K562 (cell line): ENCODE measurements around the gene CACNA1E. TPM values are rescaled to one million over a fixed set of nuclear protein-coding genes. Genes with fewer than 3 reads are reported as not detected.

Experiments
- ATAC-seq: fragments of 200-7000 bp; cut with Tn5 transposase; 3 replicates; pipeline ENCODE4 v1.9.1; 2020; ENCODE audit warnings: moderate library complexity
- BruUV-seq: library from RNA; stranded (reverse); fragments of 400-500 nt; replicated peaks from 2 replicates; lab custom pipeline; 2021; lab: Mats Ljungman, UMichigan
- CTCF ChIA-PET: fragments of 300-600 bp; formaldehyde crosslinking; extraction: SDS; loops from one replicate; lab custom pipeline; 2021; ENCODE audit warnings: low intra/inter-chr PET ratio; lab: Yijun Ruan, JAX
- POLR2A ChIA-PET: fragments of 300-600, 350-650 bp; sonication (Branson Sonifier 250); formaldehyde crosslinking; extraction: SDS; loops from one replicate; lab custom pipeline; 2021; ENCODE audit warnings: antibody characterized with exemption, inconsistent platforms; lab: Yijun Ruan, JAX
- DNase-seq, 4 experiments: peaks; one replicate each; pipeline versions ENCODE4 v3.0.0 to v3.0.0-alpha.2; 2011 to 2018; ENCODE audit warnings: low spot score in 3 of 4, mixed read lengths in 3 of 4; ENCODE audit errors: extremely low read depth in 1 of 4
- FAIRE-seq: peaks from 2 replicates; lab custom pipeline; 2011; peaks lifted over from hg19 to GRCh38; lab: Jason Lieb, UNC
- H2AFZ ChIP-seq: 2 replicates; pipeline ENCODE4 v1.6.0; 2011; ENCODE audit warnings: low read depth, low read length, control low read depth, inconsistent platforms
- H3K27ac ChIP-seq: fragments of 200-600 bp; 3 replicates; pipeline ENCODE4 v1.8.0; 2011; ENCODE audit warnings: low read depth, mild to moderate bottlenecking, control low read depth, inconsistent platforms, low read length, moderate library complexity, mixed read lengths; ENCODE audit errors: extremely low read depth
- H3K27me3 ChIP-seq, 2 experiments: fragments of 300-600 bp in 1 of 2; 2 replicates in 1 of 2; 3 replicates in 1 of 2; pipeline versions ENCODE4 v1.6.0 to v1.8.0; 2011; ENCODE audit warnings: inconsistent platforms in 2 of 2, low read length in 2 of 2, mild to moderate bottlenecking in 1 of 2, mixed read lengths in 1 of 2, moderate library complexity in 1 of 2; ENCODE audit not compliant: control insufficient read depth in 2 of 2, insufficient read depth in 2 of 2
- H3K36me3 ChIP-seq: fragments of 300-600 bp; 3 replicates; pipeline ENCODE4 v1.8.0; 2011; ENCODE audit warnings: mild to moderate bottlenecking, low read length, inconsistent platforms; ENCODE audit not compliant: control insufficient read depth, insufficient read depth
- H3K4me1 ChIP-seq, 2 experiments: fragments of 200-600 bp in 1 of 2; replicated peaks in 1 of 2; 2 replicates in 1 of 2; 3 replicates in 1 of 2; pipeline versions ENCODE4 v1.5.1 to v1.8.0; 2011; ENCODE audit warnings: inconsistent platforms in 2 of 2, low read length in 2 of 2, mild to moderate bottlenecking in 1 of 2, mixed read lengths in 1 of 2, moderate library complexity in 1 of 2; ENCODE audit not compliant: control insufficient read depth in 2 of 2, insufficient read depth in 2 of 2
- H3K4me2 ChIP-seq: 2 replicates; pipeline ENCODE4 v1.6.1; 2011; ENCODE audit warnings: low read length, control low read depth, inconsistent platforms, mixed read lengths; ENCODE audit not compliant: insufficient read depth
- H3K4me3 ChIP-seq: fragments of 200-600 bp; sonication (generic), shearing (Covaris generic); 2 replicates; pipeline ENCODE4 v1.5.1; 2016; ENCODE audit warnings: control low read depth, inconsistent platforms
- H3K79me2 ChIP-seq: fragments of 200-600 bp; 3 replicates; pipeline ENCODE4 v1.8.0; 2011; ENCODE audit warnings: low read length, inconsistent platforms; ENCODE audit not compliant: control insufficient read depth, insufficient read depth
- H3K9ac ChIP-seq, 2 experiments: 2 replicates each; pipeline versions ENCODE4 v1.6.0 to v1.6.1; 2011; ENCODE audit warnings: low read depth in 2 of 2, low read length in 2 of 2, control low read depth in 1 of 2, inconsistent platforms in 1 of 2, mild to moderate bottlenecking in 1 of 2, mixed read lengths in 1 of 2; ENCODE audit not compliant: insufficient read depth in 1 of 2
- H3K9me1 ChIP-seq: one replicate; pipeline ENCODE4 v1.6.0; 2011; ENCODE audit warnings: inconsistent platforms, mild to moderate bottlenecking, low read length, moderate library complexity; ENCODE audit not compliant: control insufficient read depth, insufficient read depth
- H3K9me3 ChIP-seq: replicated peaks from 2 replicates; pipeline ENCODE4 v1.5.1; 2011; ENCODE audit warnings: low read depth, low read length, inconsistent platforms; ENCODE audit not compliant: control insufficient read depth, insufficient read depth
- H4K20me1 ChIP-seq: replicated peaks from 2 replicates; pipeline ENCODE4 v1.6.1; 2011; ENCODE audit warnings: low read length, inconsistent platforms, mixed read lengths; ENCODE audit not compliant: control insufficient read depth, insufficient read depth
- ASH1L ChIP-seq: fragments of 450-650 bp; IDR thresholded peaks from 2 replicates; pipeline ENCODE4 v1.6.1; 2018; ENCODE audit warnings: borderline replicate concordance, mild to moderate bottlenecking, low read depth; ENCODE audit not compliant: partially characterized antibody
- CAMTA2 ChIP-seq: fragments of 250-450 bp; sonication (Bioruptor Pico); conservative IDR thresholded peaks from 2 replicates; pipeline ENCODE4 v1.5.1; 2022
- CBFA2T2 ChIP-seq: fragments of 450-650 bp; conservative IDR thresholded peaks from 2 replicates; pipeline ENCODE4 v1.6.1; 2017; ENCODE audit warnings: mild to moderate bottlenecking
- CBFA2T3 ChIP-seq: fragments of 450-650 bp; IDR thresholded peaks from 2 replicates; pipeline ENCODE4 v1.6.1; 2017
- COPS2 ChIP-seq: fragments of 450-650 bp; conservative IDR thresholded peaks from 2 replicates; pipeline ENCODE4 v1.6.1; 2016; ENCODE audit warnings: mild to moderate bottlenecking, moderate library complexity
- FOXJ2 ChIP-seq: fragments of 200-800 bp; sonication (Bioruptor generic); IDR thresholded peaks from 2 replicates; pipeline ENCODE4 v1.6.1; 2016; ENCODE audit warnings: missing genetic modification characterization, missing compliant biosample characterization
- GTF2F1 ChIP-seq: IDR thresholded peaks from 2 replicates; pipeline ENCODE4 v1.6.1; 2011; ENCODE audit warnings: low read depth, low read length, improper control_type of control experiment
- MITF ChIP-seq: IDR thresholded peaks from 2 replicates; pipeline ENCODE4 v1.6.1; 2014; ENCODE audit warnings: antibody characterized with exemption
- POLR2G ChIP-seq: fragments of 200-400 bp; formaldehyde crosslinking; IDR thresholded peaks from 2 replicates; pipeline ENCODE4 v1.6.1; 2017; ENCODE audit warnings: low read depth, mild to moderate bottlenecking, antibody characterized with exemption, low read length, moderate library complexity
- RBM15 ChIP-seq: fragments of 200-400 bp; formaldehyde crosslinking; IDR thresholded peaks from 2 replicates; pipeline ENCODE4 v1.6.1; 2018; ENCODE audit warnings: mild to moderate bottlenecking, low read length, moderate library complexity; ENCODE audit not compliant: insufficient read depth
- TAF15 ChIP-seq: fragments of 200-400 bp; formaldehyde crosslinking; IDR thresholded peaks from 2 replicates; pipeline ENCODE4 v1.6.1; 2017; ENCODE audit warnings: mild to moderate bottlenecking, low read depth, low read length, moderate library complexity
- TBL1XR1 ChIP-seq, 2 experiments: IDR thresholded peaks; 2 replicates each; pipeline ENCODE4 v1.6.1; 2012; ENCODE audit warnings: improper control_type of control experiment in 2 of 2, low read length in 2 of 2, mild to moderate bottlenecking in 1 of 2
- TRIM28 ChIP-seq: fragments of 450-650 bp; IDR thresholded peaks from 2 replicates; pipeline ENCODE4 v1.6.1; 2017
- ZFP36 ChIP-seq: fragments of 150-350 bp; IDR thresholded peaks from 2 replicates; pipeline ENCODE4 v1.6.1; 2018; ENCODE audit warnings: low read length, low read depth; ENCODE audit not compliant: partially characterized antibody
- ZFPM2 ChIP-seq: fragments of 250-450 bp; sonication (Bioruptor Pico); IDR thresholded peaks from 2 replicates; pipeline ENCODE4 v1.5.1; 2022; ENCODE audit warnings: mild to moderate bottlenecking
- ZNF324 ChIP-seq: fragments of 250-450 bp; sonication (Bioruptor Pico); IDR thresholded peaks from 2 replicates; pipeline ENCODE4 v1.4.0; 2020; ENCODE audit warnings: mild to moderate bottlenecking
- ZNF41 ChIP-seq: fragments of 250-450 bp; sonication (Bioruptor Pico); conservative IDR thresholded peaks from 2 replicates; pipeline ENCODE4 v1.4.0; 2020; ENCODE audit warnings: mild to moderate bottlenecking
- ZNF780A ChIP-seq: fragments of 250-450 bp; sonication (Bioruptor Pico); IDR thresholded peaks from 2 replicates; pipeline ENCODE4 v1.5.0; 2021; ENCODE audit warnings: mild to moderate bottlenecking
- WGBS: fragments of 100-300 bp; shearing (Covaris generic); methylation state at CpG from one replicate; pipeline ENCODE4 v1.1.6; 2016; ENCODE audit warnings: low coverage, mixed read lengths; ENCODE audit not compliant: insufficient coverage; ENCODE audit errors: missing lambda C conversion rate; 5-methylcytosine and 5-hydroxymethylcytosine counted together
- in situ Hi-C: fragments of 300-500 bp; cut with MboI; formaldehyde crosslinking; loops from 4 replicates; pipeline ENCODE4 v1.15.0; 2018; ENCODE audit warnings: inconsistent platforms, mixed read lengths
- intact Hi-C: fragments of 100-400 bp; cut with micrococcal nuclease; formaldehyde crosslinking; loops from 2 replicates; pipeline ENCODE4 v1.14.2; 2022
- polyA plus RNA-seq, 8 experiments: library from polyadenylated mRNA; depleted of rRNA in 4 of 8; stranded (reverse) in 5 of 8; unstranded in 3 of 8; fragments of >200 nt; fragmentation: Nextera tagmentation in 2 of 8; fragmentation: Illumina TruSeq in 1 of 8; extraction: Ambion mirVana in 2 of 8; extraction: Trizol in 1 of 8; gene quantifications; 2 replicates each; pipeline versions ENCODE4 v1.2.1 to v1.2.3, GENCODE V29; 2011 to 2014; ENCODE audit warnings: inconsistent platforms in 1 of 8, missing spikeins in 1 of 8
- total RNA-seq, 7 experiments: library from RNA; depleted of rRNA in 6 of 7; stranded (reverse); fragments of >200 nt in 6 of 7; fragmentation: Illumina TruSeq in 2 of 7; extraction: Trizol in 2 of 7; gene quantifications; 2 replicates each; pipeline versions ENCODE4 v1.2.1 to v1.2.3, GENCODE V29; 2011 to 2021; ENCODE audit warnings: low replicate concordance in 1 of 7
- TF ChIP-seq, protein P1 (sequence below): sonication (generic); formaldehyde crosslinking; IDR thresholded peaks from 2 replicates; pipeline ENCODE4 v1.5.0; 2020; ENCODE audit warnings: missing genetic modification reagents
- TF ChIP-seq, protein P2 (sequence below), 2 experiments: fragments of 450-650 bp; IDR thresholded peaks; 2 replicates each; pipeline ENCODE4 v1.6.1; 2016
- TF ChIP-seq, protein P3 (sequence below): sonication (generic); formaldehyde crosslinking; IDR thresholded peaks from 2 replicates; pipeline ENCODE4 v1.8.0; 2022; ENCODE audit warnings: mild to moderate bottlenecking, missing genetic modification reagents

The CACNA1E gene
- total and polyA plus RNA-seq, 9 of the 15 experiments (the other 6 are each of a cell fraction or from before 2014, with no cell fraction given), result under 0.01 to 0.04 TPM; not detected in 7

DNA sequence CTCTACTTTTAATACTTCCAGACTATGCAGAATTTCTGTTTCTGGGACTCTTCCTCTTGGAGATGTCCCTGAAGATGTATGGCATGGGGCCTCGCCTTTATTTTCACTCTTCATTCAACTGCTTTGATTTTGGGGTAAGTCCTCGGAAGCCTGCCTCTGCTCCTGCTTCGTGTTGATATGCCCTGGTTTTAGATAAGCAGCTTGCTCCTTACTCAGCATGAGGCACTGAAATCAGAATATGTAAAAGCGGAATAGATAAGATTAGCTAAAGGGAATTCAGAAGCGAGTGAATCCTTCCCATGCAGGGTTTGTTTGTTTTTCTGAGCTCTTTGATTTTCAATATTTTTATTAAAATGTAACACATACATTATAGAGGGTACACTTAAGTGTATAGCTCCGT is 234.7 kb downstream of the CACNA1E start:
- under 1% methylated on average over 6 of the region's 6 CpGs for WGBS
- no peaks in the 10 kb centered on the region for H3K79me2 ChIP-seq
- no peak overlapping the region for H3K4me3 ChIP-seq
- H3K36me3 ChIP-seq, result no peaks in the 10 kb centered on the region
- no peak overlapping the region for H3K27ac ChIP-seq
- POLR2A ChIA-PET, result no interaction called here
- H3K27me3 ChIP-seq, result peaks cover 0 to 4% of the 10 kb centered on the region in 2 experiments; a peak in 3 of 5 replicates
- no TSS peak for BruUV-seq
- DNase-seq (peak in 2 of 4 experiments; percentile 20 to 24), ATAC-seq (peak; percentile 46; the same call in 2 of the 3 replicates), FAIRE-seq (peak; percentile 35)
- H3K4me1 ChIP-seq, result no peaks in the 10 kb centered on the region
- H3K9me3 ChIP-seq, result no peaks in the 10 kb centered on the region
- peaks cover 2% of the 10 kb centered on the region; the same call in 1 of the 2 replicates for H4K20me1 ChIP-seq
- intact Hi-C loops (no loop called here), in situ Hi-C loops (no loop called here)
- H3K4me2 ChIP-seq, result no peak overlapping the region
- no peak overlapping the region for H3K9ac ChIP-seq
- no peak overlapping the region for H2AFZ ChIP-seq
- no peaks in the 10 kb centered on the region for H3K9me1 ChIP-seq
- CTCF ChIA-PET, result no interaction called here
- TF ChIP-seq ASH1L (no peak), MITF (no peak), TRIM28 (no peak), TBL1XR1 (IDR thresholded peaks at IDR 0.05; ENCODE audit: low read length in 2 of 2) (no peak), ZNF780A (CRISPR knock-in tag) (no peak), CBFA2T3 (peak; percentile 91), TAF15 (no peak), ZFP36 (no peak), RBM15 (no peak), POLR2G (no peak), FOXJ2 (no peak), ZFPM2 (no peak), ZNF324 (CRISPR knock-in tag) (no peak), COPS2 (no peak), CAMTA2 (CRISPR knock-in tag) (no peak), CBFA2T2 (peak; percentile 87), GTF2F1 (no peak), ZNF41 (CRISPR knock-in tag) (no peak)
- TF ChIP-seq, protein P1, sequence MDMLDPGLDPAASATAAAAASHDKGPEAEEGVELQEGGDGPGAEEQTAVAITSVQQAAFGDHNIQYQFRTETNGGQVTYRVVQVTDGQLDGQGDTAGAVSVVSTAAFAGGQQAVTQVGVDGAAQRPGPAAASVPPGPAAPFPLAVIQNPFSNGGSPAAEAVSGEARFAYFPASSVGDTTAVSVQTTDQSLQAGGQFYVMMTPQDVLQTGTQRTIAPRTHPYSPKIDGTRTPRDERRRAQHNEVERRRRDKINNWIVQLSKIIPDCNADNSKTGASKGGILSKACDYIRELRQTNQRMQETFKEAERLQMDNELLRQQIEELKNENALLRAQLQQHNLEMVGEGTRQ (CRISPR knock-in tag), result no peak
- TF ChIP-seq, protein P2, sequence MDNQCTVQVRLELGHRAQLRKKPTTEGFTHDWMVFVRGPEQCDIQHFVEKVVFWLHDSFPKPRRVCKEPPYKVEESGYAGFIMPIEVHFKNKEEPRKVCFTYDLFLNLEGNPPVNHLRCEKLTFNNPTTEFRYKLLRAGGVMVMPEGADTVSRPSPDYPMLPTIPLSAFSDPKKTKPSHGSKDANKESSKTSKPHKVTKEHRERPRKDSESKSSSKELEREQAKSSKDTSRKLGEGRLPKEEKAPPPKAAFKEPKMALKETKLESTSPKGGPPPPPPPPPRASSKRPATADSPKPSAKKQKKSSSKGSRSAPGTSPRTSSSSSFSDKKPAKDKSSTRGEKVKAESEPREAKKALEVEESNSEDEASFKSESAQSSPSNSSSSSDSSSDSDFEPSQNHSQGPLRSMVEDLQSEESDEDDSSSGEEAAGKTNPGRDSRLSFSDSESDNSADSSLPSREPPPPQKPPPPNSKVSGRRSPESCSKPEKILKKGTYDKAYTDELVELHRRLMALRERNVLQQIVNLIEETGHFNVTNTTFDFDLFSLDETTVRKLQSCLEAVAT (IDR thresholded peaks at IDR 0.05), result no peak
- TF ChIP-seq, protein P3, sequence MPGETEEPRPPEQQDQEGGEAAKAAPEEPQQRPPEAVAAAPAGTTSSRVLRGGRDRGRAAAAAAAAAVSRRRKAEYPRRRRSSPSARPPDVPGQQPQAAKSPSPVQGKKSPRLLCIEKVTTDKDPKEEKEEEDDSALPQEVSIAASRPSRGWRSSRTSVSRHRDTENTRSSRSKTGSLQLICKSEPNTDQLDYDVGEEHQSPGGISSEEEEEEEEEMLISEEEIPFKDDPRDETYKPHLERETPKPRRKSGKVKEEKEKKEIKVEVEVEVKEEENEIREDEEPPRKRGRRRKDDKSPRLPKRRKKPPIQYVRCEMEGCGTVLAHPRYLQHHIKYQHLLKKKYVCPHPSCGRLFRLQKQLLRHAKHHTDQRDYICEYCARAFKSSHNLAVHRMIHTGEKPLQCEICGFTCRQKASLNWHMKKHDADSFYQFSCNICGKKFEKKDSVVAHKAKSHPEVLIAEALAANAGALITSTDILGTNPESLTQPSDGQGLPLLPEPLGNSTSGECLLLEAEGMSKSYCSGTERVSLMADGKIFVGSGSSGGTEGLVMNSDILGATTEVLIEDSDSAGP (CRISPR knock-in tag), result no peak
